Measurements from ENCODE around the gene RBL1.
A peak's percentile ranks its signal among the peaks of the same experiment; 100 is the strongest.

Gene RBL1

GRCh38 chr20:36984257-36984638 is 111.5 kb downstream of the RBL1 start (continued):
- TF ChIP-seq ZNF645 (tag by site-specific recombination; IDR thresholded peaks at IDR 0.05) (no peak), HOXC10 (CRISPR knock-in tag; IDR thresholded peaks at IDR 0.05) (no peak)

GRCh38 chr20:36975099-36975818 is 120.5 kb downstream of the RBL1 start:
- Histone ChIP-seq H3K27ac (ENCODE audit: extremely low read depth, low read depth, low read length) (no peak overlapping the region), H3K36me3 (ENCODE audit: control insufficient read depth in 2 of 2, insufficient read depth in 1 of 2, low read length in 2 of 2) (no peaks in the 10 kb centered on the region), H3K9me3 (ENCODE audit: control insufficient read depth, insufficient read depth, low read depth, low read length) (no peaks in the 10 kb centered on the region), H3K4me1 (ENCODE audit: control insufficient read depth, insufficient read depth, low read length) (no peaks in the 10 kb centered on the region), H3K4me3 (ENCODE audit: low read depth, low read length) (no peak overlapping the region)
- ChIA-PET CTCF (no interaction called here), POLR2A (no interaction called here)
- peak; percentile 76 for TF ChIP-seq SCRT2 (tag by site-specific recombination; IDR thresholded peaks at IDR 0.05)
- no peak for TF ChIP-seq PATZ1 (tag by site-specific recombination; IDR thresholded peaks at IDR 0.05)
- no peak for TF ChIP-seq SCRT1 (tag by site-specific recombination; IDR thresholded peaks at IDR 0.05; ENCODE audit: borderline replicate concordance)
- TF ChIP-seq PRDM6 (tag by site-specific recombination; IDR thresholded peaks at IDR 0.05) = peak; percentile 1; the same call in 1 of the 2 replicates

GRCh38 chr20:36974660-36975059 is 121.1 kb downstream of the RBL1 start:
- Histone ChIP-seq H3K9me3 (ENCODE audit: control insufficient read depth, insufficient read depth, low read depth, low read length) (no peaks in the 10 kb centered on the region), H3K4me3 (ENCODE audit: low read depth, low read length) (no peak overlapping the region), H3K27ac (ENCODE audit: extremely low read depth, low read depth, low read length) (no peak overlapping the region), H3K36me3 (ENCODE audit: control insufficient read depth in 2 of 2, insufficient read depth in 1 of 2, low read length in 2 of 2) (no peaks in the 10 kb centered on the region), H3K4me1 (ENCODE audit: control insufficient read depth, insufficient read depth, low read length) (no peaks in the 10 kb centered on the region)
- TF ChIP-seq ZBTB49 (tag by site-specific recombination; IDR thresholded peaks at IDR 0.05; ENCODE audit: low read depth) (no peak), SETDB1 (IDR thresholded peaks at IDR 0.05; ENCODE audit: insufficient read length, low read length) (no peak), INSM2 (tag by site-specific recombination; IDR thresholded peaks at IDR 0.05) (no peak), ZNF571 (tag by site-specific recombination; IDR thresholded peaks at IDR 0.05) (no peak)
- POLR2A ChIA-PET = no interaction called here
- CTCF ChIA-PET = interaction anchor here (0.6 to 0.7 kb wide), 2 partner anchors 452 to 1380 kb away, joined by 4 to 5 read pairs; no protein-coding TSS in a partner anchor

Data from HEK293 (cell line).